Testis (tissue), 2 donors: ENCODE data around the gene RASSF8.

ENCODE experiments used
- POLR2A ChIP-seq: fragments of 450-650 bp; IDR thresholded peaks from one replicate; pipeline ENCODE4 v1.6.1; 2017; ENCODE audit warnings: antibody characterized with exemption, mild to moderate bottlenecking, moderate library complexity
- TF ChIP-seq, protein P1 (sequence below), 3 experiments: fragments of 450-650 bp in 2 of 3; fragments of 200-600 bp in 1 of 3; sonication (generic) in 1 of 3; IDR thresholded peaks; one replicate each; pipeline ENCODE4 v1.5.1; 2016 to 2019; ENCODE audit warnings: antibody characterized with exemption in 3 of 3, mild to moderate bottlenecking in 2 of 3, moderate library complexity in 1 of 3

DNA sequence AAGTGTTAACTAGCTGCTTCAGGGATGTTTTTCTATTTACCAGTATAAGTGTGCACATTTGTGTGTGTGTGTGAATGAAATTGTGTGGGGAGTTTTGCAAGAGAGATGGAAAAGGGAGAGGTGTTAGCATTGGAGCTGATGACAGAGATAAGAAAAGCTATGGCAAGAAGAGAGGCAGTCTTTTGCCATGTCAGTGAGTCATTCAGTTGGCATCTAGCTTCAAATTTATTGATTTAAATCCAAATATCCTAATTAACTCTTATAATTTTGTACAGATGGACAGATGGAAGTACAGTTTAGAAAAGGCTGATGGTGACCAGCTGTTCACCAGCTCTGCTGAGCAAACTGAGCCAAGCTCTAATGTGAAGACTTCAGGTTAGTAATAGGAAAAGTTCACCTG, 169.7 kb downstream of the RASSF8 start:
- TF ChIP-seq, protein P1, sequence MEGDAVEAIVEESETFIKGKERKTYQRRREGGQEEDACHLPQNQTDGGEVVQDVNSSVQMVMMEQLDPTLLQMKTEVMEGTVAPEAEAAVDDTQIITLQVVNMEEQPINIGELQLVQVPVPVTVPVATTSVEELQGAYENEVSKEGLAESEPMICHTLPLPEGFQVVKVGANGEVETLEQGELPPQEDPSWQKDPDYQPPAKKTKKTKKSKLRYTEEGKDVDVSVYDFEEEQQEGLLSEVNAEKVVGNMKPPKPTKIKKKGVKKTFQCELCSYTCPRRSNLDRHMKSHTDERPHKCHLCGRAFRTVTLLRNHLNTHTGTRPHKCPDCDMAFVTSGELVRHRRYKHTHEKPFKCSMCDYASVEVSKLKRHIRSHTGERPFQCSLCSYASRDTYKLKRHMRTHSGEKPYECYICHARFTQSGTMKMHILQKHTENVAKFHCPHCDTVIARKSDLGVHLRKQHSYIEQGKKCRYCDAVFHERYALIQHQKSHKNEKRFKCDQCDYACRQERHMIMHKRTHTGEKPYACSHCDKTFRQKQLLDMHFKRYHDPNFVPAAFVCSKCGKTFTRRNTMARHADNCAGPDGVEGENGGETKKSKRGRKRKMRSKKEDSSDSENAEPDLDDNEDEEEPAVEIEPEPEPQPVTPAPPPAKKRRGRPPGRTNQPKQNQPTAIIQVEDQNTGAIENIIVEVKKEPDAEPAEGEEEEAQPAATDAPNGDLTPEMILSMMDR (IDR thresholded peaks at IDR 0.05) = no peak
- no peak for TF ChIP-seq POLR2A
